Endothelial cell of umbilical vein (primary cell): ENCODE data around the gene CFAP141. TPM values are rescaled to one million over a fixed set of nuclear protein-coding genes. Genes with fewer than 3 reads are reported as not detected.

Experiments
- BruUV-seq: library from RNA; stranded (reverse); fragments of 400-500 nt; replicated peaks from 2 replicates; lab custom pipeline; 2021; lab: Mats Ljungman, UMichigan
- CTCF ChIA-PET: fragments of 300-600, 350-600 bp; sonication (Branson Sonifier 250); formaldehyde crosslinking; loops from one replicate; lab custom pipeline; 2021; ENCODE audit warnings: antibody characterized with exemption, inconsistent platforms; lab: Charles Lee
- POLR2A ChIA-PET: fragments of 300-600, 350-600 bp; sonication (Branson Sonifier 250); formaldehyde crosslinking; loops from one replicate; lab custom pipeline; 2021; ENCODE audit warnings: antibody characterized with exemption, inconsistent platforms; lab: Charles Lee
- DNase-seq: peaks from one replicate; pipeline ENCODE4 v3.0.0-alpha.2; 2011; ENCODE audit warnings: low read depth, low spot score
- FAIRE-seq: peaks from 2 replicates; lab custom pipeline; 2011; peaks lifted over from hg19 to GRCh38; lab: Jason Lieb, UNC
- H2AFZ ChIP-seq: 2 replicates; pipeline ENCODE4 v1.6.0; 2012; ENCODE audit warnings: low read depth, low read length, control low read depth, inconsistent platforms
- H3K27ac ChIP-seq: 2 replicates; pipeline ENCODE4 v1.5.1; 2011; ENCODE audit warnings: low read depth, mild to moderate bottlenecking, control low read depth, low read length, moderate library complexity; ENCODE audit not compliant: insufficient read depth
- H3K27me3 ChIP-seq, 2 experiments: 2 replicates each; pipeline versions ENCODE4 v1.6.0 to v1.6.1; 2011; ENCODE audit warnings: low read length in 2 of 2, mixed read lengths in 1 of 2; ENCODE audit not compliant: control insufficient read depth in 2 of 2, insufficient read depth in 2 of 2
- H3K36me3 ChIP-seq, 2 experiments: 2 replicates in 1 of 2; 3 replicates in 1 of 2; pipeline ENCODE4 v1.5.1; 2011; ENCODE audit warnings: low read length in 2 of 2, mild to moderate bottlenecking in 1 of 2, moderate library complexity in 1 of 2; ENCODE audit not compliant: control insufficient read depth in 2 of 2, insufficient read depth in 2 of 2; ENCODE audit errors: extremely low read depth in 1 of 2
- H3K4me1 ChIP-seq: 3 replicates; pipeline ENCODE4 v1.5.1; 2011; ENCODE audit warnings: mild to moderate bottlenecking, low read length; ENCODE audit not compliant: control insufficient read depth, insufficient read depth; ENCODE audit errors: extremely low read depth
- H3K4me2 ChIP-seq: 2 replicates; pipeline ENCODE4 v1.6.1; 2011; ENCODE audit warnings: low read length, control low read depth, mixed read lengths; ENCODE audit not compliant: insufficient read depth
- H3K4me3 ChIP-seq, 3 experiments: fragments of 200-600 bp in 1 of 3; sonication (generic), shearing (Covaris generic) in 1 of 3; replicated peaks in 1 of 3; 2 replicates each; pipeline ENCODE4 v1.5.1; 2011 to 2016; ENCODE audit warnings: control low read depth in 3 of 3, low read length in 3 of 3, mild to moderate bottlenecking in 2 of 3, inconsistent platforms in 1 of 3, low read depth in 1 of 3, moderate library complexity in 1 of 3; ENCODE audit not compliant: insufficient read depth in 1 of 3
- H3K79me2 ChIP-seq: 2 replicates; pipeline ENCODE4 v1.6.0; 2012; ENCODE audit warnings: low read length, inconsistent platforms; ENCODE audit not compliant: control insufficient read depth, insufficient read depth
- H3K9ac ChIP-seq: replicated peaks from 2 replicates; pipeline ENCODE3; 2011; ENCODE audit warnings: low read length, control low read depth; ENCODE audit not compliant: insufficient read depth; ENCODE audit errors: extremely low read depth
- H3K9me1 ChIP-seq: replicated peaks from 3 replicates; pipeline ENCODE4 v1.6.0; 2011; ENCODE audit warnings: mild to moderate bottlenecking, low read length; ENCODE audit not compliant: control insufficient read depth, insufficient read depth; ENCODE audit errors: extremely low read depth
- H3K9me3 ChIP-seq: replicated peaks from 2 replicates; pipeline ENCODE4 v1.5.1; 2012; ENCODE audit warnings: low read length, inconsistent platforms; ENCODE audit not compliant: control insufficient read depth, insufficient read depth
- H4K20me1 ChIP-seq: replicated peaks from 2 replicates; pipeline ENCODE3; 2011; ENCODE audit warnings: mild to moderate bottlenecking, low read length; ENCODE audit not compliant: control insufficient read depth, insufficient read depth; ENCODE audit errors: extremely low read depth
- EZH2 ChIP-seq: IDR thresholded peaks from 2 replicates; pipeline ENCODE4 v1.6.1; 2012; ENCODE audit warnings: borderline replicate concordance, low read depth, mild to moderate bottlenecking, moderate library complexity, low read length, inconsistent platforms; ENCODE audit not compliant: severe bottlenecking
- FOS ChIP-seq: IDR thresholded peaks from 2 replicates; pipeline ENCODE4 v1.6.1; 2011; ENCODE audit warnings: mild to moderate bottlenecking, low read length, moderate library complexity, borderline replicate concordance; ENCODE audit not compliant: insufficient read depth
- GATA2 ChIP-seq: IDR thresholded peaks from 2 replicates; pipeline ENCODE4 v1.7.0; 2011; ENCODE audit warnings: low read depth, mild to moderate bottlenecking, moderate library complexity, mixed read lengths, low read length; ENCODE audit not compliant: insufficient read length, insufficient read depth
- JUN ChIP-seq: IDR thresholded peaks from 2 replicates; pipeline ENCODE4 v1.6.1; 2011; ENCODE audit warnings: borderline replicate concordance, low read depth; ENCODE audit not compliant: insufficient read length, insufficient read depth
- MYC ChIP-seq: IDR thresholded peaks from one replicate; pipeline ENCODE4 v1.6.1; 2011; ENCODE audit warnings: mild to moderate bottlenecking, low read depth, low read length
- POLR2A ChIP-seq: IDR thresholded peaks from 2 replicates; pipeline ENCODE4 v1.6.1; 2012; ENCODE audit warnings: low read depth, mild to moderate bottlenecking, control low read depth, low read length
- POLR2AphosphoS5 ChIP-seq: IDR thresholded peaks from 2 replicates; pipeline ENCODE4 v1.6.1; 2012; ENCODE audit warnings: low read depth, mild to moderate bottlenecking, control low read depth, low read length, moderate library complexity; ENCODE audit not compliant: insufficient read depth
- dilution Hi-C: fragments of 300-500 bp; cut with MboI; formaldehyde crosslinking; loops from one replicate; pipeline ENCODE4 v1.15.0; 2019; ENCODE audit warnings: low sequenced_read_pairs; ENCODE audit not compliant: extremely low pct_ligation_motif_present
- intact Hi-C: fragments of 100-400 bp; cut with micrococcal nuclease; formaldehyde crosslinking; loops from one replicate; pipeline ENCODE4 v1.10.0; 2022
- polyA plus RNA-seq, 4 experiments: library from polyadenylated mRNA; depleted of rRNA in 3 of 4; stranded (reverse) in 3 of 4; unstranded in 1 of 4; fragments of >200 nt; gene quantifications; 2 replicates each; pipeline versions ENCODE4 v1.2.1 to v1.2.3, GENCODE V29; 2011 to 2012; ENCODE audit warnings: missing spikeins in 1 of 4
- total RNA-seq: library from RNA; stranded (reverse); gene quantifications from 2 replicates; pipeline ENCODE4 v1.2.3, GENCODE V29; 2021
- TF ChIP-seq, protein P1 (sequence below): IDR thresholded peaks from 2 replicates; pipeline ENCODE4 v1.6.1; 2011; ENCODE audit not compliant: insufficient read depth, insufficient read length
- TF ChIP-seq, protein P2 (sequence below), 2 donors: IDR thresholded peaks; 1 replicate in 1 of 2; 2 replicates in 1 of 2; pipeline ENCODE4 v1.5.1; 2011; ENCODE audit warnings: low read length in 2 of 2, mild to moderate bottlenecking in 2 of 2, moderate library complexity in 2 of 2, control low read depth in 1 of 2, inconsistent platforms in 1 of 2, low read depth in 1 of 2; ENCODE audit not compliant: insufficient read depth in 1 of 2; ENCODE audit errors: extremely low read depth in 1 of 2

Gene CFAP141
- total and polyA plus RNA-seq, 2 donors (not counting 3 experiments of a cell fraction or from before 2014, with no cell fraction given) = not detected

DNA sequence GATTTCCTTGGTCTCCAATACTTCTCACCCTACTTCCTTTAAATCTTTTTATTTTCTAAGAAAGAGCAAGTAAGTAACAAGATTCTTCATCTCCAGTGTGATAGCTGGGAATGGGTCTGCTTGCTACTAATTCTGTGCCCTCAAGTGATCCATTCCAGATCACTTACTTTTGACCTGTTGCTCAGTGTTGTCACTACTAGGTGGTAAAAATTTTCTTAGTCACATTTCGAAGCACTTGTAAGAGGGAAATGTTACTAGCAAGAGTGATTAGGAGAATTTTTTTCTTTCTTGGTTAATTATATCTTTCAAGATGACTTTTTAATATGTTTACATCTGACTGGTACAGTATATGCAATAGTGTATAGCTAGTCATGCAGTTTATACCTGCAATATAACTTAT is 16.8 kb upstream of the CFAP141 start:
- no peaks in the 10 kb centered on the region for H3K9me1 ChIP-seq
- intact Hi-C loops (no loop called here), dilution Hi-C loops (no loop called here)
- no peaks in the 10 kb centered on the region for H3K9me3 ChIP-seq
- H3K4me2 ChIP-seq = peak overlapping the region; percentile 62
- no peak for TF ChIP-seq GATA2
- no peak for TF ChIP-seq FOS
- TF ChIP-seq, protein P1, sequence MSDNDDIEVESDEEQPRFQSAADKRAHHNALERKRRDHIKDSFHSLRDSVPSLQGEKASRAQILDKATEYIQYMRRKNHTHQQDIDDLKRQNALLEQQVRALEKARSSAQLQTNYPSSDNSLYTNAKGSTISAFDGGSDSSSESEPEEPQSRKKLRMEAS = no peak
- no peak for TF ChIP-seq MYC
- no peak for TF ChIP-seq EZH2
- TF ChIP-seq, protein P2, sequence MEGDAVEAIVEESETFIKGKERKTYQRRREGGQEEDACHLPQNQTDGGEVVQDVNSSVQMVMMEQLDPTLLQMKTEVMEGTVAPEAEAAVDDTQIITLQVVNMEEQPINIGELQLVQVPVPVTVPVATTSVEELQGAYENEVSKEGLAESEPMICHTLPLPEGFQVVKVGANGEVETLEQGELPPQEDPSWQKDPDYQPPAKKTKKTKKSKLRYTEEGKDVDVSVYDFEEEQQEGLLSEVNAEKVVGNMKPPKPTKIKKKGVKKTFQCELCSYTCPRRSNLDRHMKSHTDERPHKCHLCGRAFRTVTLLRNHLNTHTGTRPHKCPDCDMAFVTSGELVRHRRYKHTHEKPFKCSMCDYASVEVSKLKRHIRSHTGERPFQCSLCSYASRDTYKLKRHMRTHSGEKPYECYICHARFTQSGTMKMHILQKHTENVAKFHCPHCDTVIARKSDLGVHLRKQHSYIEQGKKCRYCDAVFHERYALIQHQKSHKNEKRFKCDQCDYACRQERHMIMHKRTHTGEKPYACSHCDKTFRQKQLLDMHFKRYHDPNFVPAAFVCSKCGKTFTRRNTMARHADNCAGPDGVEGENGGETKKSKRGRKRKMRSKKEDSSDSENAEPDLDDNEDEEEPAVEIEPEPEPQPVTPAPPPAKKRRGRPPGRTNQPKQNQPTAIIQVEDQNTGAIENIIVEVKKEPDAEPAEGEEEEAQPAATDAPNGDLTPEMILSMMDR (IDR thresholded peaks at IDR 0.05; ENCODE audit: extremely low read depth in 1 of 2, insufficient read depth in 1 of 2, low read depth in 1 of 2, low read length in 2 of 2) = no peak
- no peak for TF ChIP-seq POLR2AphosphoS5
- no peak for TF ChIP-seq POLR2A
- TF ChIP-seq JUN = no peak
- H3K9ac ChIP-seq = no peak overlapping the region
- peaks cover 88% of the 10 kb centered on the region for H3K79me2 ChIP-seq
- no peaks in the 10 kb centered on the region for H4K20me1 ChIP-seq
- no peak for FAIRE-seq
- no peak overlapping the region for H3K4me3 ChIP-seq
- peaks cover 7 to 15% of the 10 kb centered on the region in 2 experiments for H3K36me3 ChIP-seq
- no peak for DNase-seq
- H3K27me3 ChIP-seq = no peaks in the 10 kb centered on the region
- H3K4me1 ChIP-seq = peaks cover 25% of the 10 kb centered on the region
- POLR2A ChIA-PET = no interaction called here
- no TSS peak for BruUV-seq
- H3K27ac ChIP-seq = no peak overlapping the region
- CTCF ChIA-PET = interaction anchor here (1.1 to 2.4 kb wide), 4 partner anchors 13 to 112 kb away, joined by 3 to 7 read pairs (median 4); no protein-coding TSS in a partner anchor
- H2AFZ ChIP-seq = no peak overlapping the region
